HPDE6-E6E7 (cell line): ENCODE results near the gene ELN.
A peak's percentile ranks its signal among the peaks of the same experiment; 100 is the strongest.

Experiments used
- DNase-seq: peaks from one replicate; pipeline ENCODE4 v3.0.0; 2011; ENCODE audit warnings: missing footprints; ENCODE audit errors: extremely low spot score

Gene ELN

GRCh38 chr7:74059681-74060588 is 32.0 kb downstream of the ELN start:
- peak; percentile 83 for DNase-seq

GRCh38 chr7:74061840-74062539 is 34.0 kb downstream of the ELN start:
- peak; percentile 73 for DNase-seq

- no peak for DNase-seq
These were observed 35.3 kb downstream of the ELN start for GRCh38 chr7:74063223-74063641.

GRCh38 chr7:74063646-74064045 is 35.7 kb downstream of the ELN start:
- no peak for DNase-seq

GRCh38 chr7:74064696-74065095 is 36.7 kb downstream of the ELN start:
- DNase-seq: no peak

GRCh38 chr7:74066626-74067025 is 38.7 kb downstream of the ELN start:
- no peak for DNase-seq

- no peak for DNase-seq
These were observed 40.6 kb downstream of the ELN start for GRCh38 chr7:74068378-74069085.

- no peak for DNase-seq
These were observed 41.1 kb downstream of the ELN start for GRCh38 chr7:74069086-74069541.

- no peak for DNase-seq
These were observed 42.0 kb downstream of the ELN start for GRCh38 chr7:74069790-74070618.

- DNase-seq: no peak
These were observed 42.6 kb downstream of the ELN start for GRCh38 chr7:74070619-74070921.

GRCh38 chr7:74071121-74071520 is 43.1 kb downstream of the ELN start:
- DNase-seq: no peak

- no peak for DNase-seq
These were observed 46.8 kb downstream of the ELN start for GRCh38 chr7:74074770-74075169.

GRCh38 chr7:74078461-74078860 is 50.5 kb downstream of the ELN start:
- DNase-seq: no peak

- DNase-seq: no peak
These were observed 54.8 kb downstream of the ELN start for GRCh38 chr7:74082770-74083116.

GRCh38 chr7:74083117-74083876 is 55.3 kb downstream of the ELN start, which contains the start of gene LIMK1:
LIMK1 (plus strand) TSS chr7:74083804; CDS start chr7:74083991, 187 bp downstream.
- DNase-seq: peak; percentile 80

GRCh38 chr7:74083928-74084721 is 56.2 kb downstream of the ELN start:
- no peak for DNase-seq

GRCh38 chr7:74084722-74085578 is 57.0 kb downstream of the ELN start:
- peak; percentile 27 for DNase-seq

- DNase-seq: no peak
These were observed 59.9 kb downstream of the ELN start for GRCh38 chr7:74087791-74088453.
